Hepatocyte (in vitro differentiated cells): ENCODE measurements around the gene GOPC. TPM values are rescaled to one million over a fixed set of nuclear protein-coding genes. Genes with fewer than 3 reads are reported as not detected.
"Not testable (repeated sequence)": the region's sequence is repeated elsewhere in the genome, so short reads cannot be mapped to it uniquely, and the experiment has no call there.

Experiments
- DNase-seq: peaks from one replicate; pipeline ENCODE4 v3.0.0-alpha.2; 2016; ENCODE audit warnings: low spot score
- H2AFZ ChIP-seq: fragments of 200-600 bp; sonication (generic); 2 replicates; pipeline ENCODE4 v1.6.0; 2016; ENCODE audit warnings: antibody characterized with exemption, mild to moderate bottlenecking
- H3K27ac ChIP-seq: fragments of 200-600 bp; sonication (generic); 2 replicates; pipeline ENCODE4 v1.5.1; 2016; ENCODE audit warnings: mild to moderate bottlenecking
- H3K27me3 ChIP-seq: fragments of 200-600 bp; sonication (generic); 2 replicates; pipeline ENCODE4 v1.6.1; 2016
- H3K36me3 ChIP-seq: fragments of 200-600 bp; sonication (generic); replicated peaks from 2 replicates; pipeline ENCODE4 v1.5.1; 2016; ENCODE audit warnings: low read depth; ENCODE audit not compliant: insufficient read depth
- H3K4me1 ChIP-seq: fragments of 200-600 bp; sonication (generic); 2 replicates; pipeline ENCODE4 v1.5.1; 2016; ENCODE audit warnings: mild to moderate bottlenecking, moderate library complexity; ENCODE audit not compliant: insufficient read depth
- H3K4me2 ChIP-seq: fragments of 200-600 bp; sonication (generic); 2 replicates; pipeline ENCODE4 v1.6.0; 2016
- H3K4me3 ChIP-seq: fragments of 200-600 bp; sonication (generic); 2 replicates; pipeline ENCODE4 v1.5.1; 2016; ENCODE audit warnings: mild to moderate bottlenecking
- H3K79me2 ChIP-seq: fragments of 200-600 bp; sonication (generic); 2 replicates; pipeline ENCODE4 v1.6.0; 2017; ENCODE audit warnings: mild to moderate bottlenecking
- H3K9me2 ChIP-seq: fragments of 200-600 bp; sonication (generic); replicated peaks from 2 replicates; pipeline ENCODE4 v1.6.0; 2017; ENCODE audit warnings: mild to moderate bottlenecking; ENCODE audit not compliant: insufficient read depth
- H3K9me3 ChIP-seq: fragments of 200-600 bp; sonication (generic); 2 replicates; pipeline ENCODE4 v1.5.1; 2016; ENCODE audit warnings: low read depth, mild to moderate bottlenecking
- H4K20me1 ChIP-seq: fragments of 200-600 bp; sonication (generic); 2 replicates; pipeline ENCODE4 v1.6.0; 2016; ENCODE audit warnings: mild to moderate bottlenecking; ENCODE audit not compliant: insufficient read depth, poor library complexity, severe bottlenecking
- CTCF ChIP-seq: fragments of 200-600 bp; sonication (generic); IDR thresholded peaks from 2 replicates; pipeline ENCODE4 v1.5.1; 2016; ENCODE audit warnings: antibody characterized with exemption, mild to moderate bottlenecking; ENCODE audit not compliant: poor library complexity
- EZH2 ChIP-seq: fragments of 200-600 bp; sonication (generic); IDR thresholded peaks from 2 replicates; pipeline ENCODE4 v1.6.1; 2016; ENCODE audit warnings: antibody characterized with exemption, mild to moderate bottlenecking, borderline replicate concordance
- EZH2phosphoT487 ChIP-seq: fragments of 200-600 bp; sonication (generic); IDR thresholded peaks from one replicate; pipeline ENCODE4 v1.6.1; 2018; ENCODE audit warnings: antibody characterized with exemption, mild to moderate bottlenecking, low read depth, moderate library complexity; ENCODE audit not compliant: unreplicated experiment, severe bottlenecking
- WGBS: methylation state at CpG from one replicate; pipeline ENCODE4 v1.1.6; 2016; ENCODE audit warnings: low lambda C conversion rate; ENCODE audit errors: missing lambda C conversion rate; 5-methylcytosine and 5-hydroxymethylcytosine counted together
- polyA plus RNA-seq: library from polyadenylated mRNA; unstranded; fragments of >200 nt; fragmentation: Nextera tagmentation; extraction: Ambion mirVana; gene quantifications from 2 replicates; pipeline ENCODE4 v1.2.1, GENCODE V29; 2016
- total RNA-seq: library from RNA; depleted of rRNA; stranded (reverse); fragments of >200 nt; gene quantifications from 2 replicates; pipeline ENCODE4 v1.2.3, GENCODE V29; 2014

Gene GOPC
- total and polyA plus RNA-seq, 2 experiments from 2014 or later: 19.7 to 40.8 TPM

- DNase-seq: no peak
- no peak overlapping the region for H3K4me2 ChIP-seq
- WGBS: 89% methylated on average over 4 of the region's 4 CpGs
- no peak overlapping the region for H3K4me3 ChIP-seq
- no peaks in the 10 kb centered on the region for H3K9me3 ChIP-seq
- H3K4me1 ChIP-seq: peaks cover 13% of the 10 kb centered on the region
- H3K27me3 ChIP-seq: no peaks in the 10 kb centered on the region
- peaks cover 9% of the 10 kb centered on the region for H3K79me2 ChIP-seq
- no peaks in the 10 kb centered on the region for H3K36me3 ChIP-seq
- no peak for TF ChIP-seq EZH2
- no peak for TF ChIP-seq CTCF
- no peak for TF ChIP-seq EZH2phosphoT487
- H2AFZ ChIP-seq: no peak overlapping the region
- H3K27ac ChIP-seq: no peak overlapping the region
- H4K20me1 ChIP-seq: no peaks in the 10 kb centered on the region
- no peaks in the 10 kb centered on the region for H3K9me2 ChIP-seq
These were observed 81.5 kb downstream of the GOPC start for GRCh38 chr6:117520603-117521395.

- Histone ChIP-seq H3K9me2 (no peaks in the 10 kb centered on the region), H4K20me1 (no peaks in the 10 kb centered on the region), H3K4me2 (no peak overlapping the region), H3K9me3 (no peaks in the 10 kb centered on the region), H3K79me2 (peaks cover 9% of the 10 kb centered on the region), H2AFZ (no peak overlapping the region), H3K4me3 (no peak overlapping the region), H3K4me1 (peaks cover 28% of the 10 kb centered on the region), H3K27me3 (no peaks in the 10 kb centered on the region), H3K36me3 (no peaks in the 10 kb centered on the region), H3K27ac (no peak overlapping the region)
- TF ChIP-seq EZH2 (no peak), EZH2phosphoT487 (no peak), CTCF (no peak)
- WGBS: 98% methylated on average over 6 of the region's 6 CpGs
- DNase-seq: no peak
These were observed 83.4 kb downstream of the GOPC start for GRCh38 chr6:117518870-117519269.

- DNase-seq, H3K9me2 ChIP-seq, H2AFZ ChIP-seq, H4K20me1 ChIP-seq, H3K9me3 ChIP-seq, H3K27me3 ChIP-seq, H3K4me2 ChIP-seq, H3K79me2 ChIP-seq, H3K4me3 ChIP-seq, H3K36me3 ChIP-seq: not testable (repeated sequence)
- Histone ChIP-seq H3K27ac (peak overlapping the region; percentile 50), H3K4me1 (peaks cover 37% of the 10 kb centered on the region)
- WGBS: 86% methylated on average over 5 of the region's 5 CpGs
These were observed 84.3 kb downstream of the GOPC start for GRCh38 chr6:117517995-117518394.

- peak overlapping the region; percentile 39 for H3K4me2 ChIP-seq
- H3K9me3 ChIP-seq: no peaks in the 10 kb centered on the region
- H3K79me2 ChIP-seq: peaks cover 9% of the 10 kb centered on the region
- H4K20me1 ChIP-seq: no peaks in the 10 kb centered on the region
- no peaks in the 10 kb centered on the region for H3K9me2 ChIP-seq
- no peaks in the 10 kb centered on the region for H3K36me3 ChIP-seq
- no peak overlapping the region for H2AFZ ChIP-seq
- H3K27ac ChIP-seq: peak overlapping the region; percentile 50
- H3K4me3 ChIP-seq: no peak overlapping the region
- TF ChIP-seq EZH2 (no peak), EZH2phosphoT487 (no peak), CTCF (no peak)
- H3K27me3 ChIP-seq: no peaks in the 10 kb centered on the region
- H3K4me1 ChIP-seq: peaks cover 50% of the 10 kb centered on the region
- DNase-seq: no peak
These were observed 87.0 kb downstream of the GOPC start for GRCh38 chr6:117515326-117515725.
